Measurements from ENCODE around the gene CNOT10.

The CNOT10 gene

GRCh38 chr3:32757618-32758374 is 72.8 kb downstream of the CNOT10 start:
- DNase-seq (ENCODE audit: low read depth in 2 of 2): no peak
- TF ChIP-seq CTCF (IDR thresholded peaks at IDR 0.05; ENCODE audit: low read depth, low read length): no peak
- H3K4me3 ChIP-seq (replicated peaks in 1 of 2; ENCODE audit: low read depth in 2 of 2, low read length in 2 of 2): no peak overlapping the region

DNA sequence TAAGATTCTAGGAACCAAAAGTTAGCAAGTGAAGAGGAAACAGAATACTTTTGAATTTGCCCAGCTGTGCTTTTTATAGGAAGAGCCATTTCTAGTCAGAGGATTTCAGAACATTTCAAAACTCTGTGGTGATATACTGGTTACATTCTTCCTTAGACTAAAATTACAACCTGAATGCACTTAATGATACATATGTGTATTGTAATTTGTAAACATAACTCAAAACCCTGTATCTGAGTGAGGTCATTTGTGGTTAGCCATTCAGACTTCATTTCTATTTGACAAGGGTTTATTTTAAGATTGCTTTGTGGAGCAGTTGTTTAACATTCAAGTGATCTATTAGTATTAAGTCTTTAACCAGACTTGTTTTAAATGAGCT is 73.4 kb downstream of the CNOT10 start:
- no peak overlapping the region for H3K4me3 ChIP-seq (replicated peaks in 1 of 2; ENCODE audit: low read depth in 2 of 2, low read length in 2 of 2)
- no peak for TF ChIP-seq CTCF (IDR thresholded peaks at IDR 0.05; ENCODE audit: low read depth, low read length)
- DNase-seq (ENCODE audit: low read depth in 2 of 2): no peak

GRCh38 chr3:32759342-32759741 is 74.4 kb downstream of the CNOT10 start:
- H3K4me3 ChIP-seq (replicated peaks in 1 of 2; ENCODE audit: low read depth in 2 of 2, low read length in 2 of 2): no peak overlapping the region
- no peak for TF ChIP-seq CTCF (IDR thresholded peaks at IDR 0.05; ENCODE audit: low read depth, low read length)
- DNase-seq (ENCODE audit: low read depth in 2 of 2): no peak

DNA sequence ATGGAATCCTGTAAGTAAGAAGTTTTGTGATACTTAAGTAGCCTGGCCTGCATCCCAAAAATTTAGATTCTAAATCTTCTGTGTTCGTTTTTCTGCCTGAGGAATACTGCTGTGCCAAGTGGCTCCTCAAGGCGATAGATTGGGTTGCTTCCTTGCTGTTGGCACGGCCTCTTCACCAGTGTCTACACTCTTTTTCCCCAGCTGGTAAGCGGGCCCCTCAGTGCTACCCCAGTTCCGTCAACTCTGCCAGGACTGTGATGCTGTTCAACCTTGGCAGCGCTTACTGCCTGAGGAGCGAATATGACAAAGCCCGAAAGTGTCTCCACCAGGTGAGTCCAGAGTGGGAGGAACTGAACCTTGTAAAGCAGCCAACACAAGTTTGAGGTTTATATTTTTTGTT is 79.5 kb downstream of the CNOT10 start:
- H3K4me3 ChIP-seq (replicated peaks in 1 of 2; ENCODE audit: low read depth in 2 of 2, low read length in 2 of 2): no peak overlapping the region
- TF ChIP-seq CTCF (IDR thresholded peaks at IDR 0.05; ENCODE audit: low read depth, low read length): no peak
- DNase-seq (ENCODE audit: low read depth in 2 of 2): no peak

DNA sequence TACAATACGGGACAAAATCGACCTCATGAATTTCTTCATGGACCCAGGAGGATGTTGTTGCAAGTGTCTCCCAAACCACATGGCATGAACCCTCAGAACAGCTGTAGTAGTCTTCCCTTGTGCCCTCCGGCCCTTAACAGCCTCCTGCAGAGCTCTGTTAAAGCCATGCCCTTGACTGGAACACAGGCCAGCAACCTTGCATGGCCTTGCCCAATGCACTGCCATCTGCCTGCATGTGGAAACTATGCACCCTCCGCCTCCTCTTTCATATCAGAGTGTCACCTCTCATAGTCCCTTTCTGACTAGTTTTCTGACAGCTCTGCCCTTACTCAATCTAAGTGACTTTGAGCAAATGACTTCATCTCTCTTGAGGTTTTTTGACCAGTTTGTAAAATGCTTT is 93.4 kb downstream of the CNOT10 start:
- no peak for DNase-seq (ENCODE audit: low read depth in 2 of 2)
- TF ChIP-seq CTCF (IDR thresholded peaks at IDR 0.05; ENCODE audit: low read depth, low read length): no peak

DNA sequence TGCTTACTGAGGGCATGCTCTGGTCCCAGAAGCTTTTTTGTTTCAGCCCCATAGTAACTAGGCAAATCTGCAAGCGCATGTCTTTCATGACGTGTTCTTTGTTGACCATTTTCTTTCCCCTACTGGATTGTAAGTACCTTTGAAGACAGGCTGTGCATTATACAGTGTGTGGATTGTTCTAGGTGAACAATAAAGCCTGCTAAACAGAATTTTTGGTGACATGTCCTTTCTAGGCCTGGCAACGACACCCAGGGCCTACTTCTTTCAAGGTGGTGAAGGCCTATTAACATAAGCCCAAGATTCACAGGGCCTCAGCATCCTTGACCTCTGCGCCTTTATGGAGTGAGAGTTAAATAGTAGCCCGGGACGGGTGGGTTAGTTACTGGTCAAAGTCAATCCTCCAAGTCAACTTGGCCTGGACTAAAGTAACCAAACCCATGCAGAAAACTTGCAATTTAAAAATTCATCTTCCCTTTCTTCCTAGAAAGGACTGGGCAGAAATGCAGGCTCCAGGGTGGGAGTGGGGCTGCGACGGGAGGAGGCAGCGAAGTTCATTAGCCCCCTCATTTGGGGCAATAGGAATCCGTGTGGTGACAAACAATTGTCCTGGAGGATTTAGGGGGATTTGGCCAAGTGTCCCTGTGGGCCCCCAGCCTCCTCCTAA is 95.2 kb downstream of the CNOT10 start:
- no peak for TF ChIP-seq CTCF (IDR thresholded peaks at IDR 0.05; ENCODE audit: low read depth, low read length)
- no peak overlapping the region for H3K4me3 ChIP-seq (replicated peaks in 1 of 2; ENCODE audit: low read depth in 2 of 2, low read length in 2 of 2)
- no peak for DNase-seq (ENCODE audit: low read depth in 2 of 2)

More for the DNA sequence above, 93.4 kb downstream of the CNOT10 start:
- H3K4me3 ChIP-seq (replicated peaks in 1 of 2; ENCODE audit: low read depth in 2 of 2, low read length in 2 of 2): no peak overlapping the region
